GM13977 (cell line): Measurements from ENCODE around the gene RDH13.

Experiments used
- DNase-seq: peaks from one replicate; pipeline ENCODE4 v3.0.0; 2012; ENCODE audit warnings: low spot score
- CTCF ChIP-seq: IDR thresholded peaks from 2 replicates; pipeline ENCODE4 v1.5.1; 2012; ENCODE audit warnings: mild to moderate bottlenecking, control low read depth; ENCODE audit not compliant: insufficient read depth; ENCODE audit errors: extremely low read depth, missing control alignments
- in situ Hi-C: fragments of 300-500 bp; cut with MboI; formaldehyde crosslinking; loops from one replicate; pipeline ENCODE4 v1.12.0; 2022; ENCODE audit warnings: low sequenced_read_pairs, low pct_unique_long_range_greater_than_20kb, mixed read lengths, inconsistent platforms; ENCODE audit not compliant: unreplicated experiment

Gene RDH13

GRCh38 chr19:55056827-55057226 is 6.1 kb downstream of the RDH13 start:
- DNase-seq = no peak
- no peak for TF ChIP-seq CTCF
- in situ Hi-C loops = no loop called here

GRCh38 chr19:55053735-55054134 is 9.2 kb downstream of the RDH13 start:
- TF ChIP-seq CTCF = no peak
- no peak for DNase-seq
- in situ Hi-C loops = no loop called here

- in situ Hi-C loops = no loop called here
- TF ChIP-seq CTCF = no peak
- DNase-seq = no peak
These were observed 12.0 kb downstream of the RDH13 start for GRCh38 chr19:55050749-55051532.

GRCh38 chr19:55048446-55048845 is 14.5 kb downstream of the RDH13 start:
- no peak for TF ChIP-seq CTCF
- DNase-seq = no peak
- in situ Hi-C loops = no loop called here

- in situ Hi-C loops = no loop called here
- DNase-seq = no peak
- no peak for TF ChIP-seq CTCF
These were observed 15.0 kb downstream of the RDH13 start for GRCh38 chr19:55047951-55048350.

GRCh38 chr19:55046975-55047622 is 15.8 kb downstream of the RDH13 start:
- no peak for DNase-seq
- in situ Hi-C loops = no loop called here
- no peak for TF ChIP-seq CTCF
